ENCODE measurements around the gene MLH3. TPM values are rescaled to one million over a fixed set of nuclear protein-coding genes. Genes with fewer than 3 reads are reported as not detected.

Gene MLH3
- total and polyA plus RNA-seq, 2 of the 13 experiments (the other 11 are each of a cell fraction or from before 2014, with no cell fraction given): 14.4 to 24.8 TPM

- TF ChIP-seq POLR2AphosphoS5 (IDR thresholded peaks at IDR 0.05; ENCODE audit: low read depth, low read length) (peak; percentile 64), ZNF431 (CRISPR knock-in tag; IDR thresholded peaks at IDR 0.05; ENCODE audit: borderline replicate concordance, low read depth) (no peak), SALL1 (CRISPR knock-in tag; IDR thresholded peaks at IDR 0.05) (peak; percentile 16; the same call in 1 of the 2 replicates), ZBTB40 (IDR thresholded peaks at IDR 0.05) (no peak), ZBTB40 (CRISPR knock-in tag; IDR thresholded peaks at IDR 0.05) (0 out of 2 replicates have a peak, but pooled peaks have one; percentile 26), HMGXB4 (CRISPR knock-in tag; IDR thresholded peaks at IDR 0.05; ENCODE audit: borderline replicate concordance in 1 of 2, low read depth in 1 of 2) (peak; percentile 20 to 36; a peak in 1 of 4 replicates), TP53 (CRISPR knock-in tag; conservative IDR thresholded peaks at IDR 0.05) (no peak), ZNF781 (CRISPR knock-in tag; IDR thresholded peaks at IDR 0.05; ENCODE audit: borderline replicate concordance, not compliant biosample characterization) (no peak), MAX (IDR thresholded peaks at IDR 0.05) (peak; percentile 37; the same call in 1 of the 2 replicates), SP5 (CRISPR knock-in tag; IDR thresholded peaks at IDR 0.05; ENCODE audit: borderline replicate concordance, low read depth) (peak; percentile 31; the same call in 1 of the 2 replicates), XRCC5 (optimal IDR thresholded peaks at IDR 0.05; ENCODE audit: low read length) (peak; percentile 54), ELF3 (CRISPR knock-in tag; IDR thresholded peaks at IDR 0.05) (peak; percentile 25; the same call in 1 of the 2 replicates), ZKSCAN5 (CRISPR knock-in tag; IDR thresholded peaks at IDR 0.05) (no peak), DPF2 (CRISPR knock-in tag; IDR thresholded peaks at IDR 0.05; ENCODE audit: borderline replicate concordance, low read depth) (no peak)
- TF ChIP-seq, protein P1, sequence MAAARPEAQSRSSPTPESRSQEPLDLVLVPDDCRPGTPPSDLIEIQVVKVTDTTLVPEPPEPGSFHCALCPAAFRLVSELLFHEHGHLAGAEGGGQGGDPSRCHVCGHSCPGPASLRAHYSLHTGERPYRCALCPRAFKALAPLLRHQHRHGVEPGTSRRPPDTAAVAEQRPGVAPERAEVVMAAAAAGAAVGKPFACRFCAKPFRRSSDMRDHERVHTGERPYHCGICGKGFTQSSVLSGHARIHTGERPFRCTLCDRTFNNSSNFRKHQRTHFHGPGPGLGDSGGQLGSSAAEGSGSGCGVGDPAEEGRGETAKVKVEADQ (CRISPR knock-in tag; IDR thresholded peaks at IDR 0.05; ENCODE audit: borderline replicate concordance): no peak
- TF ChIP-seq, protein P2, sequence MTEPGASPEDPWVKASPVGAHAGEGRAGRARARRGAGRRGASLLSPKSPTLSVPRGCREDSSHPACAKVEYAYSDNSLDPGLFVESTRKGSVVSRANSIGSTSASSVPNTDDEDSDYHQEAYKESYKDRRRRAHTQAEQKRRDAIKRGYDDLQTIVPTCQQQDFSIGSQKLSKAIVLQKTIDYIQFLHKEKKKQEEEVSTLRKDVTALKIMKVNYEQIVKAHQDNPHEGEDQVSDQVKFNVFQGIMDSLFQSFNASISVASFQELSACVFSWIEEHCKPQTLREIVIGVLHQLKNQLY (CRISPR knock-in tag; IDR thresholded peaks at IDR 0.05): no peak
These were observed 12.4 kb upstream of the MLH3 start, which contains the start of gene ACYP1 (continued) for GRCh38 chr14:75063491-75064204.

All from HepG2 (cell line).